Thyroid gland (tissue), 4 donors: ENCODE data around the gene GRB2.

Experiments
- CTCF ChIP-seq, 6 experiments: fragments of 200-600 bp in 3 of 6; fragments of 450-650 bp in 3 of 6; sonication (generic) in 3 of 6; IDR thresholded peaks; one replicate each; pipeline ENCODE4 v1.5.1; 2016 to 2019; ENCODE audit warnings: antibody characterized with exemption in 6 of 6, mild to moderate bottlenecking in 2 of 6, inconsistent platforms in 1 of 6, moderate library complexity in 1 of 6
- POLR2A ChIP-seq, 2 donors: fragments of 450-650 bp; IDR thresholded peaks; one replicate each; pipeline ENCODE4 v1.6.1; 2017; ENCODE audit warnings: antibody characterized with exemption in 2 of 2, mild to moderate bottlenecking in 2 of 2, moderate library complexity in 1 of 2

- TF ChIP-seq CTCF (IDR thresholded peaks at IDR 0.05) (no peak), POLR2A (IDR thresholded peaks at IDR 0.05) (no peak)
These were observed 39.6 kb downstream of the GRB2 start for GRCh38 chr17:75365931-75366275.
